ENCODE results near the gene KCNJ4. TPM values are rescaled to one million over a fixed set of nuclear protein-coding genes. Genes with fewer than 3 reads are reported as not detected.

Gene KCNJ4
- total RNA-seq (2014; rRNA removed; shearing (Covaris generic)) (not detected in 2 replicates), total RNA-seq (2022) (not detected in 2 replicates), Bru-seq, nascent RNA (percentile 5 among the genes with signal in this experiment), BruChase-seq, experiment 1, labeled RNA remaining after a 6-hour chase (percentile 5 among the genes with signal in this experiment), BruChase-seq, experiment 2, labeled RNA remaining after a 2-hour chase (percentile 5 among the genes with signal in this experiment)
- long read RNA-seq: 0 reads

- POLR2A ChIA-PET: no interaction called here
- Histone ChIP-seq H3K4me1 (ENCODE audit: insufficient read depth, low read length, poor library complexity, severe bottlenecking) (no peaks in the 10 kb centered on the region), H3K36me3 (ENCODE audit: insufficient read depth, low read length) (no peaks in the 10 kb centered on the region), H3K27ac (ENCODE audit: low read depth, low read length, poor library complexity, severe bottlenecking) (no peak within 1 kb of the TSS), H3K9me3 (ENCODE audit: low read length) (no peaks in the 10 kb centered on the region), H2AFZ (ENCODE audit: low read length) (no peak within 1 kb of the TSS), H3K4me2 (ENCODE audit: low read length) (peak within 1 kb of the TSS; percentile 51), H4K20me1 (ENCODE audit: insufficient read depth, low read length) (no peaks in the 10 kb centered on the region), H3K9me2 (ENCODE audit: insufficient read depth, low read length) (no peaks in the 10 kb centered on the region), H3K4me3 (ENCODE audit: low read depth, low read length, poor library complexity, severe bottlenecking) (peak within 1 kb of the TSS; percentile 59), H3K79me2 (ENCODE audit: insufficient read depth, low read depth, low read length) (no peaks in the 10 kb centered on the region)
- CTCF ChIA-PET (ENCODE audit: unreplicated experiment): interaction anchor here (0.6 kb wide), 1 partner anchor 195 kb away, joined by 4 read pairs; no protein-coding TSS in a partner anchor
- no peak for DNase-seq (ENCODE audit: low spot score)
- no TSS peak for BruUV-seq (replicated peaks)
- TF ChIP-seq EZH2phosphoT487 (IDR thresholded peaks at IDR 0.05; ENCODE audit: borderline replicate concordance, low read depth, low read length) (no peak), CTCF (conservative IDR thresholded peaks at IDR 0.05; ENCODE audit: low read length) (no peak)
- intact Hi-C loops (cut with micrococcal nuclease; ENCODE audit: unreplicated experiment): no loop called here
Measured at GRCh38 chr22:38455076-38455529, at the start of gene KCNJ4. Gene KCNJ4 (minus strand): TSS chr22:38455199. CDS start chr22:38428132, 27,067 bp downstream.

- no peak for TF ChIP-seq CTCF (conservative IDR thresholded peaks at IDR 0.05; ENCODE audit: low read length)
- TF ChIP-seq EZH2phosphoT487 (IDR thresholded peaks at IDR 0.05; ENCODE audit: borderline replicate concordance, low read depth, low read length): no peak
- peaks cover 73% of the 10 kb centered on the region for H3K36me3 ChIP-seq (ENCODE audit: insufficient read depth, low read length)
- H3K4me2 ChIP-seq (ENCODE audit: low read length): peak overlapping the region; percentile 99
- CTCF ChIA-PET (ENCODE audit: unreplicated experiment): no interaction called here
- H4K20me1 ChIP-seq (ENCODE audit: insufficient read depth, low read length): peaks cover 41% of the 10 kb centered on the region
- intact Hi-C loops (cut with micrococcal nuclease; ENCODE audit: unreplicated experiment): no loop called here
- H3K27ac ChIP-seq (ENCODE audit: low read depth, low read length, poor library complexity, severe bottlenecking): no peak overlapping the region
- H3K9me3 ChIP-seq (ENCODE audit: low read length): no peaks in the 10 kb centered on the region
- peak overlapping the region; percentile 83 for H3K4me3 ChIP-seq (ENCODE audit: low read depth, low read length, poor library complexity, severe bottlenecking)
- no TSS peak for BruUV-seq (replicated peaks)
- H3K79me2 ChIP-seq (ENCODE audit: insufficient read depth, low read depth, low read length): peaks cover 77% of the 10 kb centered on the region
- no peaks in the 10 kb centered on the region for H3K9me2 ChIP-seq (ENCODE audit: insufficient read depth, low read length)
- POLR2A ChIA-PET: interaction anchor here (0.8 to 1.2 kb wide), 2 partner anchors 8 to 16 kb away, joined by 3 to 4 read pairs; no protein-coding TSS in a partner anchor
- H3K4me1 ChIP-seq (ENCODE audit: insufficient read depth, low read length, poor library complexity, severe bottlenecking): peaks cover 36% of the 10 kb centered on the region
- DNase-seq (ENCODE audit: low spot score): no peak
- H2AFZ ChIP-seq (ENCODE audit: low read length): no peak overlapping the region
Measured at GRCh38 chr22:38503021-38503420, 48.0 kb upstream of the KCNJ4 start.

Data from OCI-LY7 (cell line).